Prostate gland (tissue), 2 donors: Measurements from ENCODE around the gene ITGB5. TPM values are rescaled to one million over a fixed set of nuclear protein-coding genes. Genes with fewer than 3 reads are reported as not detected.

ENCODE experiments used
- DNase-seq: peaks from one replicate; pipeline ENCODE4 v3.0.0-alpha.2; 2019; ENCODE audit warnings: low spot score
- H3K27ac ChIP-seq, 2 donors: fragments of 200-600 bp; sonication (generic); 2 replicates each; pipeline ENCODE4 v1.5.1; 2017 to 2019
- H3K27me3 ChIP-seq: fragments of 200-600 bp; sonication (generic); replicated peaks from 2 replicates; pipeline ENCODE4 v1.5.1; 2019; ENCODE audit not compliant: insufficient read depth
- H3K36me3 ChIP-seq, 2 donors: fragments of 200-600 bp; sonication (generic); 1 replicate in 1 of 2; 2 replicates in 1 of 2; pipeline versions ENCODE4 v1.5.1 to v1.8.1; 2017 to 2019
- H3K4me1 ChIP-seq: fragments of 200-600 bp; sonication (generic); replicated peaks from 2 replicates; pipeline ENCODE4 v1.5.1; 2019
- H3K4me3 ChIP-seq, 2 donors: fragments of 200-600 bp; sonication (generic); 2 replicates each; pipeline ENCODE4 v1.5.1; 2017 to 2019
- H3K9me3 ChIP-seq: fragments of 200-600 bp; sonication (generic); 2 replicates; pipeline ENCODE4 v1.5.1; 2017
- CTCF ChIP-seq, 4 experiments: fragments of 200-600 bp in 2 of 4; fragments of 450-650 bp in 2 of 4; sonication (generic) in 2 of 4; IDR thresholded peaks; 1 replicate in 3 of 4; 2 replicates in 1 of 4; pipeline ENCODE4 v1.5.1; 2016 to 2019; ENCODE audit warnings: antibody characterized with exemption in 4 of 4, mild to moderate bottlenecking in 2 of 4, moderate library complexity in 2 of 4
- POLR2A ChIP-seq: fragments of 450-650 bp; IDR thresholded peaks from one replicate; pipeline ENCODE4 v1.6.1; 2016; ENCODE audit warnings: antibody characterized with exemption, mild to moderate bottlenecking
- POLR2AphosphoS5 ChIP-seq: sonication (generic); formaldehyde crosslinking; IDR thresholded peaks from one replicate; pipeline ENCODE4 v1.6.1; 2017; ENCODE audit warnings: antibody characterized with exemption
- WGBS: methylation state at CpG from one replicate; pipeline ENCODE4 v1.1.5; 2018; 5-methylcytosine and 5-hydroxymethylcytosine counted together
- intact Hi-C: fragments of 100-400 bp; cut with DNase I; formaldehyde crosslinking; loops from one replicate; pipeline ENCODE4 v1.14.2; 2022
- total RNA-seq, 2 donors: library from RNA; depleted of rRNA; stranded (reverse); fragments of >200 nt; gene quantifications; one replicate each; pipeline ENCODE4 v1.1.0, GENCODE V29; 2016

ITGB5 gene
- total RNA-seq, 2 donors from 2014 or later, result 123 to 154 TPM

GRCh38 chr3:124928333-124929202 lies 41.4 kb upstream of the ITGB5 start:
- peak; percentile 71 for DNase-seq

GRCh38 chr3:124927574-124928045 lies 40.4 kb upstream of the ITGB5 start:
- Histone ChIP-seq H3K4me1 (no peaks in the 10 kb centered on the region), H3K36me3 (no peaks in the 10 kb centered on the region), H3K27ac (no peak overlapping the region), H3K4me3 (no peak overlapping the region), H3K27me3 (no peaks in the 10 kb centered on the region), H3K9me3 (no peaks in the 10 kb centered on the region)
- intact Hi-C loops, result loop anchor here (2.0 to 10.0 kb wide), 5 partner anchors 70 to 660 kb away; no protein-coding TSS in a partner anchor
- 96% methylated on average over 2 of the region's 2 CpGs for WGBS
- no peak for DNase-seq
- no peak for TF ChIP-seq CTCF (IDR thresholded peaks at IDR 0.05)
- TF ChIP-seq POLR2A, result no peak
- TF ChIP-seq POLR2AphosphoS5, result no peak

More at GRCh38 chr3:124928333-124929202, 41.4 kb upstream of the ITGB5 start:
- H3K4me1 ChIP-seq, result no peaks in the 10 kb centered on the region
- no peaks in the 10 kb centered on the region for H3K9me3 ChIP-seq
- intact Hi-C loops, result loop anchor here (2.0 to 10.0 kb wide), 5 partner anchors 69 to 659 kb away; no protein-coding TSS in a partner anchor
- no peak overlapping the region for H3K4me3 ChIP-seq
- no peak overlapping the region for H3K27ac ChIP-seq
- WGBS, result 39% methylated on average over 4 of the region's 4 CpGs
- no peaks in the 10 kb centered on the region for H3K27me3 ChIP-seq
- no peak for TF ChIP-seq POLR2A
- TF ChIP-seq POLR2AphosphoS5, result peak; percentile 41
- peak; percentile 38 to 76 (median 70) for TF ChIP-seq CTCF (IDR thresholded peaks at IDR 0.05)
- H3K36me3 ChIP-seq, result no peaks in the 10 kb centered on the region

GRCh38 chr3:124926426-124927101 lies 39.4 kb upstream of the ITGB5 start:
- Histone ChIP-seq H3K27ac (no peak overlapping the region), H3K4me1 (no peaks in the 10 kb centered on the region), H3K4me3 (no peak overlapping the region), H3K27me3 (no peaks in the 10 kb centered on the region), H3K36me3 (no peaks in the 10 kb centered on the region), H3K9me3 (no peaks in the 10 kb centered on the region)
- TF ChIP-seq POLR2A (no peak), POLR2AphosphoS5 (no peak), CTCF (IDR thresholded peaks at IDR 0.05) (no peak)
- intact Hi-C loops, result loop anchor here (5.0 to 10.0 kb wide), 3 partner anchors 71 to 661 kb away; no protein-coding TSS in a partner anchor
- 84% methylated on average over 4 of the region's 4 CpGs for WGBS
- DNase-seq, result no peak

- TF ChIP-seq POLR2AphosphoS5 (no peak), CTCF (IDR thresholded peaks at IDR 0.05) (no peak)
- Histone ChIP-seq H3K27me3 (no peaks in the 10 kb centered on the region), H3K9me3 (no peaks in the 10 kb centered on the region), H3K27ac (no peak overlapping the region), H3K36me3 (no peaks in the 10 kb centered on the region), H3K4me1 (no peaks in the 10 kb centered on the region), H3K4me3 (no peak overlapping the region)
- intact Hi-C loops, result loop anchor here (5.0 to 10.0 kb wide), 3 partner anchors 73 to 663 kb away; no protein-coding TSS in a partner anchor
- no peak for DNase-seq
- WGBS, result 79% methylated on average over 2 of the region's 2 CpGs
Measured at GRCh38 chr3:124924741-124925140, 37.6 kb upstream of the ITGB5 start.
